GM21423 (cell line): ENCODE data around the gene RAX2.

Source experiments
- ATAC-seq: cut with Tn5 transposase; IDR thresholded peaks from one replicate; pipeline ENCODE4 v1.9.1; 2021; ENCODE audit warnings: mild to moderate bottlenecking, moderate library complexity; ENCODE audit not compliant: unreplicated experiment

Gene RAX2

GRCh38 chr19:3803114-3803888 lies 31.3 kb upstream of the RAX2 start:
- no peak for ATAC-seq

GRCh38 chr19:3801412-3802096 lies 29.5 kb upstream of the RAX2 start:
- ATAC-seq = no peak

- ATAC-seq = no peak
Observed at GRCh38 chr19:3800996-3801395, 29.0 kb upstream of the RAX2 start.

GRCh38 chr19:3798137-3798536 lies 26.1 kb upstream of the RAX2 start:
- ATAC-seq = no peak

- ATAC-seq = no peak
Observed at GRCh38 chr19:3796358-3796757, 24.3 kb upstream of the RAX2 start.

GRCh38 chr19:3793799-3794198 lies 21.8 kb upstream of the RAX2 start:
- ATAC-seq = no peak

- ATAC-seq = no peak
Observed at GRCh38 chr19:3792114-3792513, 20.1 kb upstream of the RAX2 start.

- ATAC-seq = no peak
Observed at GRCh38 chr19:3790941-3791340, 18.9 kb upstream of the RAX2 start.

- no peak for ATAC-seq
Observed at GRCh38 chr19:3790209-3790734, 18.2 kb upstream of the RAX2 start.

- ATAC-seq = no peak
Observed at GRCh38 chr19:3788996-3789778, 17.2 kb upstream of the RAX2 start.

- no peak for ATAC-seq
Observed at GRCh38 chr19:3785938-3786824, 14.2 kb upstream of the RAX2 start, which contains the start of gene MATK. Gene MATK, minus strand, starts transcription at chr19:3786381. Its CDS starts 1,246 bp downstream, at chr19:3785135.

GRCh38 chr19:3785451-3785937 lies 13.5 kb upstream of the RAX2 start:
- ATAC-seq = no peak

- ATAC-seq = no peak
Observed at GRCh38 chr19:3784607-3785450, 12.8 kb upstream of the RAX2 start.

GRCh38 chr19:3783660-3784584 lies 11.9 kb upstream of the RAX2 start:
- no peak for ATAC-seq

- no peak for ATAC-seq
Observed at GRCh38 chr19:3782903-3783302, 10.9 kb upstream of the RAX2 start.

- ATAC-seq = no peak
Observed at GRCh38 chr19:3782330-3782729, 10.3 kb upstream of the RAX2 start.

- no peak for ATAC-seq
Observed at GRCh38 chr19:3781603-3782002, 9.6 kb upstream of the RAX2 start.

GRCh38 chr19:3780786-3781304 lies 8.8 kb upstream of the RAX2 start:
- ATAC-seq = no peak
